SK-N-MC (cell line): Measurements from ENCODE around the gene C4A.
"Not testable (repeated sequence)": the region's sequence is repeated elsewhere in the genome, so short reads cannot be mapped to it uniquely, and the experiment has no call there.

ENCODE experiments used
- EZH2 ChIP-seq: fragments of 200-600 bp; sonication (generic); IDR thresholded peaks from one replicate; pipeline ENCODE4 v1.6.1; 2017; ENCODE audit warnings: antibody characterized with exemption
- FOXP2 ChIP-seq: optimal IDR thresholded peaks from 2 replicates; pipeline ENCODE3; 2011; ENCODE audit warnings: mild to moderate bottlenecking, moderate library complexity; ENCODE audit not compliant: insufficient read depth; ENCODE audit errors: extremely low read length, control extremely low read depth
- POLR2AphosphoS5 ChIP-seq: IDR thresholded peaks from 2 replicates; pipeline ENCODE4 v1.6.1; 2012; ENCODE audit warnings: mild to moderate bottlenecking, low read depth, low read length, borderline replicate concordance

GRCh38 chr6:32043589-32044380 lies 61.9 kb downstream of the C4A start:
- not testable (repeated sequence) for TF ChIP-seq EZH2, POLR2AphosphoS5, FOXP2
